Measurements from ENCODE around the gene TMED9.
"Not testable (repeated sequence)": the region's sequence is repeated elsewhere in the genome, so short reads cannot be mapped to it uniquely, and the experiment has no call there.

The TMED9 gene

GRCh38 chr5:177610770-177611445, 18.9 kb downstream of the TMED9 start:
- no peaks in the 10 kb centered on the region for H3K9me3 ChIP-seq
- no peaks in the 10 kb centered on the region for H3K27me3 ChIP-seq
- H3K4me1 ChIP-seq, result peaks cover 0 to 12% (median 7%) of the 10 kb centered on the region in 4 donors
- DNase-seq, result no peak
- TF ChIP-seq CTCF (IDR thresholded peaks at IDR 0.05), result no peak
- H3K4me3 ChIP-seq, result no peak overlapping the region
- intact Hi-C loops (cut with DNase I; ENCODE audit: low total_unique reads), result no loop called here
- peaks cover 0 to 41% (median 3%) of the 10 kb centered on the region in 3 donors for H3K36me3 ChIP-seq
- no peak overlapping the region for H3K27ac ChIP-seq

- no peak for TF ChIP-seq CTCF (IDR thresholded peaks at IDR 0.05)
These were observed 19.6 kb downstream of the TMED9 start for GRCh38 chr5:177611446-177612214.

GRCh38 chr5:177612215-177612673, 20.2 kb downstream of the TMED9 start:
- H3K27ac ChIP-seq, result no peak overlapping the region
- no peaks in the 10 kb centered on the region for H3K9me3 ChIP-seq
- H3K36me3 ChIP-seq, result peaks cover 0 to 37% (median under 1%) of the 10 kb centered on the region in 3 donors
- H3K27me3 ChIP-seq, result no peaks in the 10 kb centered on the region
- H3K4me3 ChIP-seq, result no peak overlapping the region
- no peak for DNase-seq
- peaks cover 0 to 7% (median 4%) of the 10 kb centered on the region in 4 donors for H3K4me1 ChIP-seq
- intact Hi-C loops (cut with DNase I; ENCODE audit: low total_unique reads), result no loop called here
- TF ChIP-seq CTCF (IDR thresholded peaks at IDR 0.05), result no peak

More at GRCh38 chr5:177611446-177612214, 19.6 kb downstream of the TMED9 start:
- Histone ChIP-seq H3K27me3 (no peaks in the 10 kb centered on the region), H3K27ac (no peak overlapping the region), H3K4me3 (no peak overlapping the region), H3K9me3 (no peaks in the 10 kb centered on the region), H3K4me1 (peaks cover 0 to 12% (median 7%) of the 10 kb centered on the region in 4 donors), H3K36me3 (peaks cover 0 to 39% (median 0%) of the 10 kb centered on the region in 3 donors)
- DNase-seq, result no peak
- intact Hi-C loops (cut with DNase I; ENCODE audit: low total_unique reads), result no loop called here

GRCh38 chr5:177620560-177620959, 28.6 kb downstream of the TMED9 start:
- TF ChIP-seq CTCF (IDR thresholded peaks at IDR 0.05), result no peak
- Histone ChIP-seq H3K27ac (no peak overlapping the region), H3K27me3 (no peaks in the 10 kb centered on the region), H3K4me1 (no peaks in the 10 kb centered on the region), H3K36me3 (peaks cover 36 to 45% (median 38%) of the 10 kb centered on the region in 3 donors), H3K9me3 (no peaks in the 10 kb centered on the region), H3K4me3 (no peak overlapping the region)
- DNase-seq, result no peak
- intact Hi-C loops (cut with DNase I; ENCODE audit: low total_unique reads), result no loop called here

- DNase-seq; H3K4me3 ChIP-seq; H3K27me3 ChIP-seq; H3K4me1 ChIP-seq; intact Hi-C loops (cut with DNase I; ENCODE audit: low total_unique reads); H3K27ac ChIP-seq; H3K9me3 ChIP-seq: not testable (repeated sequence)
- H3K36me3 ChIP-seq, result peaks cover 19 to 25% (median 22%) of the 10 kb centered on the region in 3 donors
These were observed 32.2 kb downstream of the TMED9 start for GRCh38 chr5:177624172-177624571.

GRCh38 chr5:177630186-177630585, 38.2 kb downstream of the TMED9 start:
- DNase-seq; H3K4me3 ChIP-seq; intact Hi-C loops (cut with DNase I; ENCODE audit: low total_unique reads); H3K27ac ChIP-seq; H3K9me3 ChIP-seq; H3K27me3 ChIP-seq; H3K36me3 ChIP-seq; H3K4me1 ChIP-seq: not testable (repeated sequence)

- H3K27ac ChIP-seq; intact Hi-C loops (cut with DNase I; ENCODE audit: low total_unique reads); H3K4me1 ChIP-seq; H3K36me3 ChIP-seq; H3K9me3 ChIP-seq; DNase-seq; H3K27me3 ChIP-seq; H3K4me3 ChIP-seq: not testable (repeated sequence)
These were observed 42.9 kb downstream of the TMED9 start for GRCh38 chr5:177634912-177635311.

- H3K36me3 ChIP-seq; H3K4me3 ChIP-seq; H3K27me3 ChIP-seq; H3K9me3 ChIP-seq; H3K27ac ChIP-seq; intact Hi-C loops (cut with DNase I; ENCODE audit: low total_unique reads); DNase-seq; H3K4me1 ChIP-seq: not testable (repeated sequence)
These were observed 53.5 kb downstream of the TMED9 start for GRCh38 chr5:177645462-177645861.

Measured in tibial artery (tissue), 4 donors.